K562 (cell line): ENCODE data around the gene BOLA1. TPM values are rescaled to one million over a fixed set of nuclear protein-coding genes. Genes with fewer than 3 reads are reported as not detected.

Experiments
- ARNT ChIP-seq, 2 experiments: fragments of 450-650 bp; IDR thresholded peaks; 2 replicates each; pipeline ENCODE4 v1.6.1; 2016; ENCODE audit warnings: mild to moderate bottlenecking in 1 of 2
- BCOR ChIP-seq: fragments of 450-650 bp; IDR thresholded peaks from 2 replicates; pipeline ENCODE4 v1.6.1; 2016
- BMI1 ChIP-seq: fragments of 150-350 bp; IDR thresholded peaks from 2 replicates; pipeline ENCODE4 v1.6.1; 2014; ENCODE audit warnings: low read length
- GABPA ChIP-seq: fragments of 200-800 bp; sonication (Bioruptor generic); conservative IDR thresholded peaks from 2 replicates; pipeline ENCODE4 v1.6.1; 2016; ENCODE audit warnings: low read depth, missing genetic modification characterization, missing compliant biosample characterization
- GATA2 ChIP-seq: sonication (generic); formaldehyde crosslinking; IDR thresholded peaks from 2 replicates; pipeline ENCODE4 v1.4.0; 2020; ENCODE audit warnings: mild to moderate bottlenecking, missing genetic modification reagents
- HNRNPH1 ChIP-seq: fragments of 200-400 bp; formaldehyde crosslinking; optimal IDR thresholded peaks from 2 replicates; pipeline ENCODE3; 2017; ENCODE audit warnings: low read depth, mild to moderate bottlenecking, low read length, moderate library complexity
- NFXL1 ChIP-seq: fragments of 450-650 bp; formaldehyde crosslinking; IDR thresholded peaks from 2 replicates; pipeline ENCODE4 v1.4.0; 2021; ENCODE audit warnings: mild to moderate bottlenecking
- POLR2A ChIP-seq: fragments of 450-650 bp; conservative IDR thresholded peaks from 2 replicates; pipeline ENCODE4 v1.6.1; 2016
- RBM17 ChIP-seq: fragments of 200-400 bp; formaldehyde crosslinking; IDR thresholded peaks from 2 replicates; pipeline ENCODE4 v1.6.1; 2017; ENCODE audit warnings: low read depth, mild to moderate bottlenecking, low read length, borderline replicate concordance
- RFX5 ChIP-seq: IDR thresholded peaks from 2 replicates; pipeline ENCODE4 v1.6.1; 2011; ENCODE audit warnings: low read depth, mild to moderate bottlenecking, improper control_type of control experiment, low read length
- SETDB1 ChIP-seq: IDR thresholded peaks from one replicate; pipeline ENCODE4 v1.6.1; 2012; ENCODE audit warnings: low read length, control low read depth, inconsistent platforms
- SREBF2 ChIP-seq: sonication (generic); formaldehyde crosslinking; IDR thresholded peaks from 2 replicates; pipeline ENCODE4 v1.4.0; 2020; ENCODE audit warnings: mild to moderate bottlenecking, missing genetic modification reagents
- TEAD2 ChIP-seq: fragments of 450-650 bp; IDR thresholded peaks from 2 replicates; pipeline ENCODE4 v1.6.1; 2016; ENCODE audit warnings: missing genetic modification characterization, control low read depth, missing compliant biosample characterization
- TSC22D4 ChIP-seq: fragments of 450-650 bp; IDR thresholded peaks from 2 replicates; pipeline ENCODE4 v1.6.1; 2016; ENCODE audit warnings: missing genetic modification characterization, missing biosample characterization, control low read depth
- ZBTB8A ChIP-seq: fragments of 450-650 bp; IDR thresholded peaks from 2 replicates; pipeline ENCODE4 v1.6.1; 2018; ENCODE audit warnings: mild to moderate bottlenecking, moderate library complexity; ENCODE audit not compliant: partially characterized antibody
- ZNF23 ChIP-seq: fragments of 250-450 bp; sonication (Bioruptor Pico); IDR thresholded peaks from 2 replicates; pipeline ENCODE4 v1.4.0; 2020; ENCODE audit warnings: mild to moderate bottlenecking
- ZNF778 ChIP-seq: fragments of 450-650 bp; formaldehyde crosslinking; IDR thresholded peaks from 2 replicates; pipeline ENCODE4 v1.4.0; 2020; ENCODE audit warnings: mild to moderate bottlenecking, moderate library complexity
- ZNF785 ChIP-seq: fragments of 250-450 bp; sonication (Bioruptor Pico); IDR thresholded peaks from 2 replicates; pipeline ENCODE4 v1.4.0; 2020; ENCODE audit warnings: mild to moderate bottlenecking
- polyA plus RNA-seq, 8 experiments: library from polyadenylated mRNA; depleted of rRNA in 4 of 8; stranded (reverse) in 5 of 8; unstranded in 3 of 8; fragments of >200 nt; fragmentation: Nextera tagmentation in 2 of 8; fragmentation: Illumina TruSeq in 1 of 8; extraction: Ambion mirVana in 2 of 8; extraction: Trizol in 1 of 8; gene quantifications; 2 replicates each; pipeline versions ENCODE4 v1.2.1 to v1.2.3, GENCODE V29; 2011 to 2014; ENCODE audit warnings: inconsistent platforms in 1 of 8, missing spikeins in 1 of 8
- total RNA-seq, 7 experiments: library from RNA; depleted of rRNA in 6 of 7; stranded (reverse); fragments of >200 nt in 6 of 7; fragmentation: Illumina TruSeq in 2 of 7; extraction: Trizol in 2 of 7; gene quantifications; 2 replicates each; pipeline versions ENCODE4 v1.2.1 to v1.2.3, GENCODE V29; 2011 to 2021; ENCODE audit warnings: low replicate concordance in 1 of 7
- TF ChIP-seq, protein P1 (sequence below): fragments of 250-450 bp; sonication (Bioruptor Pico); IDR thresholded peaks from 2 replicates; pipeline ENCODE4 v1.5.0; 2020; ENCODE audit warnings: mild to moderate bottlenecking, borderline replicate concordance
- TF ChIP-seq, protein P2 (sequence below), 2 experiments: fragments of 450-650 bp; IDR thresholded peaks; 2 replicates each; pipeline ENCODE4 v1.6.1; 2016
- TF ChIP-seq, protein P3 (sequence below): fragments of 450-650 bp; IDR thresholded peaks from 2 replicates; pipeline ENCODE4 v1.6.1; 2014; ENCODE audit warnings: low read depth, mild to moderate bottlenecking, moderate library complexity, borderline replicate concordance
- TF ChIP-seq, protein P4 (sequence below): fragments of 450-650 bp; formaldehyde crosslinking; IDR thresholded peaks from 2 replicates; pipeline ENCODE4 v1.4.0; 2022; ENCODE audit warnings: mild to moderate bottlenecking, moderate library complexity
- TF ChIP-seq, protein P5 (sequence below): fragments of 450-650 bp; IDR thresholded peaks from 2 replicates; pipeline ENCODE4 v1.6.1; 2017; ENCODE audit warnings: mild to moderate bottlenecking, moderate library complexity

Gene BOLA1
- total and polyA plus RNA-seq, 9 of the 15 experiments (the other 6 are each of a cell fraction or from before 2014, with no cell fraction given) = 0.18 to 1.2 (median 0.40) TPM; not detected in 2

DNA sequence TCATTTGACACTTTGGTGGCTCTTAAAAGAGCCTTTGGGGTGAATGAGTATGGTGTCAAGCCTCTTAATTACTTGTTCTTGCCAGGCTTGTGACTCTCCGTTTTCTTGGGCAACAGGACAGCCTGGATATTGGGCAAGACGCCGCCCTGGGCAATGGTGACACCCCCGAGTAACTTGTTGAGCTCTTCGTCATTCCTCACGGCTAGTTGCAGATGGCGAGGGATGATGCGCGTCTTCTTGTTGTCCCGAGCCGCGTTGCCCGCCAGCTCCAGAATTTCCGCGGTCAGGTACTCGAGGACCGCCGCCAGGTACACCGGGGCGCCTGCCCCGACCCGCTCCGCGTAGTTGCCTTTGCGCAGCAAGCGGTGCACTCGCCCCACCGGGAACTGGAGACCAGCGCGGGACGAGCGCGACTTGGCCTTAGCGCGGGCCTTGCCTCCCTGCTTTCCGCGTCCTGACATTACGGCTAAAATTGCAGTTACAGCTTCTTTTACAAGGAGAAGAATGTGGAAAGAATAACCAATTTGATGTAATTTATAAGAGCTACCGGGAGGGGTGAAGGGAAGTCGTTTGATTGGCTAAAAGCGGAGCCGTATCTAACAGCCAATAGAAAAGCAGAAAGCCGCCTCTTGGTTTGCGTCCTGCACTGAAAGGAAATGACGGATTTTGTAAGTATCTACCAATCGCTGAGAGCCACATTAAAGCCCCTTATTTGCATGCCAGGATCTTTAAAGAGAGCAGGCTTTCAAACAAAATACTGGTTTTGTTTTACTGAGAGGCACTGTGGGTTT lies 11.7 kb upstream of the BOLA1 start (continued):
- TF ChIP-seq, protein P1, sequence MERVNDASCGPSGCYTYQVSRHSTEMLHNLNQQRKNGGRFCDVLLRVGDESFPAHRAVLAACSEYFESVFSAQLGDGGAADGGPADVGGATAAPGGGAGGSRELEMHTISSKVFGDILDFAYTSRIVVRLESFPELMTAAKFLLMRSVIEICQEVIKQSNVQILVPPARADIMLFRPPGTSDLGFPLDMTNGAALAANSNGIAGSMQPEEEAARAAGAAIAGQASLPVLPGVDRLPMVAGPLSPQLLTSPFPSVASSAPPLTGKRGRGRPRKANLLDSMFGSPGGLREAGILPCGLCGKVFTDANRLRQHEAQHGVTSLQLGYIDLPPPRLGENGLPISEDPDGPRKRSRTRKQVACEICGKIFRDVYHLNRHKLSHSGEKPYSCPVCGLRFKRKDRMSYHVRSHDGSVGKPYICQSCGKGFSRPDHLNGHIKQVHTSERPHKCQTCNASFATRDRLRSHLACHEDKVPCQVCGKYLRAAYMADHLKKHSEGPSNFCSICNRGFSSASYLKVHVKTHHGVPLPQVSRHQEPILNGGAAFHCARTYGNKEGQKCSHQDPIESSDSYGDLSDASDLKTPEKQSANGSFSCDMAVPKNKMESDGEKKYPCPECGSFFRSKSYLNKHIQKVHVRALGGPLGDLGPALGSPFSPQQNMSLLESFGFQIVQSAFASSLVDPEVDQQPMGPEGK (CRISPR knock-in tag) = no peak
- TF ChIP-seq ZNF785 (CRISPR knock-in tag) (no peak), TEAD2 (tag) (no peak), GABPA (tag) (peak; percentile 84), SREBF2 (no peak), ARNT (IDR thresholded peaks at IDR 0.05) (no peak), BMI1 (no peak), NFXL1 (CRISPR knock-in tag) (peak; percentile 24; the same call in 1 of the 2 replicates), RBM17 (no peak), POLR2A (peak; percentile 92), ZBTB8A (no peak), ZNF23 (no peak), BCOR (0 out of 2 replicates have a peak, but pooled peaks have one; percentile 18), TSC22D4 (tag) (no peak), SETDB1 (no peak), HNRNPH1 (no peak), RFX5 (no peak), GATA2 (CRISPR knock-in tag) (no peak), ZNF778 (CRISPR knock-in tag) (no peak)
- TF ChIP-seq, protein P2, sequence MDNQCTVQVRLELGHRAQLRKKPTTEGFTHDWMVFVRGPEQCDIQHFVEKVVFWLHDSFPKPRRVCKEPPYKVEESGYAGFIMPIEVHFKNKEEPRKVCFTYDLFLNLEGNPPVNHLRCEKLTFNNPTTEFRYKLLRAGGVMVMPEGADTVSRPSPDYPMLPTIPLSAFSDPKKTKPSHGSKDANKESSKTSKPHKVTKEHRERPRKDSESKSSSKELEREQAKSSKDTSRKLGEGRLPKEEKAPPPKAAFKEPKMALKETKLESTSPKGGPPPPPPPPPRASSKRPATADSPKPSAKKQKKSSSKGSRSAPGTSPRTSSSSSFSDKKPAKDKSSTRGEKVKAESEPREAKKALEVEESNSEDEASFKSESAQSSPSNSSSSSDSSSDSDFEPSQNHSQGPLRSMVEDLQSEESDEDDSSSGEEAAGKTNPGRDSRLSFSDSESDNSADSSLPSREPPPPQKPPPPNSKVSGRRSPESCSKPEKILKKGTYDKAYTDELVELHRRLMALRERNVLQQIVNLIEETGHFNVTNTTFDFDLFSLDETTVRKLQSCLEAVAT (IDR thresholded peaks at IDR 0.05) = peak; percentile 88 to 95
- TF ChIP-seq, protein P3, sequence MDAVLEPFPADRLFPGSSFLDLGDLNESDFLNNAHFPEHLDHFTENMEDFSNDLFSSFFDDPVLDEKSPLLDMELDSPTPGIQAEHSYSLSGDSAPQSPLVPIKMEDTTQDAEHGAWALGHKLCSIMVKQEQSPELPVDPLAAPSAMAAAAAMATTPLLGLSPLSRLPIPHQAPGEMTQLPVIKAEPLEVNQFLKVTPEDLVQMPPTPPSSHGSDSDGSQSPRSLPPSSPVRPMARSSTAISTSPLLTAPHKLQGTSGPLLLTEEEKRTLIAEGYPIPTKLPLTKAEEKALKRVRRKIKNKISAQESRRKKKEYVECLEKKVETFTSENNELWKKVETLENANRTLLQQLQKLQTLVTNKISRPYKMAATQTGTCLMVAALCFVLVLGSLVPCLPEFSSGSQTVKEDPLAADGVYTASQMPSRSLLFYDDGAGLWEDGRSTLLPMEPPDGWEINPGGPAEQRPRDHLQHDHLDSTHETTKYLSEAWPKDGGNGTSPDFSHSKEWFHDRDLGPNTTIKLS = 0 out of 2 replicates have a peak, but pooled peaks have one; percentile 18
- TF ChIP-seq, protein P4, sequence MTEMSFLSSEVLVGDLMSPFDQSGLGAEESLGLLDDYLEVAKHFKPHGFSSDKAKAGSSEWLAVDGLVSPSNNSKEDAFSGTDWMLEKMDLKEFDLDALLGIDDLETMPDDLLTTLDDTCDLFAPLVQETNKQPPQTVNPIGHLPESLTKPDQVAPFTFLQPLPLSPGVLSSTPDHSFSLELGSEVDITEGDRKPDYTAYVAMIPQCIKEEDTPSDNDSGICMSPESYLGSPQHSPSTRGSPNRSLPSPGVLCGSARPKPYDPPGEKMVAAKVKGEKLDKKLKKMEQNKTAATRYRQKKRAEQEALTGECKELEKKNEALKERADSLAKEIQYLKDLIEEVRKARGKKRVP (CRISPR knock-in tag) = 0 out of 2 replicates have a peak, but pooled peaks have one; percentile 10
- TF ChIP-seq, protein P5, sequence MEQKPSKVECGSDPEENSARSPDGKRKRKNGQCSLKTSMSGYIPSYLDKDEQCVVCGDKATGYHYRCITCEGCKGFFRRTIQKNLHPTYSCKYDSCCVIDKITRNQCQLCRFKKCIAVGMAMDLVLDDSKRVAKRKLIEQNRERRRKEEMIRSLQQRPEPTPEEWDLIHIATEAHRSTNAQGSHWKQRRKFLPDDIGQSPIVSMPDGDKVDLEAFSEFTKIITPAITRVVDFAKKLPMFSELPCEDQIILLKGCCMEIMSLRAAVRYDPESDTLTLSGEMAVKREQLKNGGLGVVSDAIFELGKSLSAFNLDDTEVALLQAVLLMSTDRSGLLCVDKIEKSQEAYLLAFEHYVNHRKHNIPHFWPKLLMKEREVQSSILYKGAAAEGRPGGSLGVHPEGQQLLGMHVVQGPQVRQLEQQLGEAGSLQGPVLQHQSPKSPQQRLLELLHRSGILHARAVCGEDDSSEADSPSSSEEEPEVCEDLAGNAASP = no peak
